ENCODE data around the gene SHE.

SHE gene

GRCh38 chr1:154547105-154547732 is 45.0 kb upstream of the SHE start:
- no peak overlapping the region for H3K9ac ChIP-seq (ENCODE audit: low read depth, low read length, poor library complexity, severe bottlenecking)

DNA sequence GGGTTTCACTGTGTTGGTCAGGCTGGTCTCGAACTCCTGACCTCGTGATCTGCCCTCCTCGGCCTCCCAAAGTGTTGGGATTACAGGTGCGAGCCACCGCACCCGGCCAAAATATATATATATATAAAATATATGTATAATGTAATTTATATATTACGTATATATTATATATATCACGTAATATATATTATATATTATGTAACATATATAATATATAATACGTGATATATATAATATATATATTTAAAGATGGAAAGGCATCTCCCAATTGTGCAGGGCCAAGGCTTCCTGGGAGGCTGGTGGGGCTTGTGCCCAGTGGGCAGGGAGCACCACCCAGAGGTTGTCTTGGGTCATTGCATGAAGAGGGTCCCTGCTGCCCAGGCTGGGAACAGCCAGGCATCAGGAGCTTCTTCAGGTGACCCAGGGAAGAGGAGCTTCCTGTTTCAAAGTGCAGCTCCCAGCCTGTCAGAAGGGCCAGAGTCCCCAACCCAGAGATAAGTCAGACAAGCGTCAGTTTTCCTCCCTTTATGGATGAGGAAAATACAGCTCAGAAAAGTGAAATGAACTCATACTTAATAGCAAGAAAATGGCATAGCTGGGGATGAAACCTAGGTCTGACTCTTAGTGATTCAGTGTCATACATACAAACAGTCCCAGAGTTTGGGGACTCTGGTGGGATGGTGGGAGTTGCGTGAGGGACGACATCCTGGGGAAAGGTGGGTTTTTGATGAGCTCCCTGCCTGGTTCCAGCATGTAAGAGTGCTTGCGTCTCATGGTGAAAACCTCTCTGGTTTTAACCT is 44.3 kb upstream of the SHE start:
- Histone ChIP-seq H3K36me3 (ENCODE audit: insufficient read depth, low read length) (peaks cover 25% of the 10 kb centered on the region; the same call in 1 of the 2 replicates), H2AFZ (ENCODE audit: low read length) (no peak overlapping the region), H3K9me3 (ENCODE audit: insufficient read depth, low read depth, low read length) (no peaks in the 10 kb centered on the region), H3K9ac (ENCODE audit: low read depth, low read length, poor library complexity, severe bottlenecking) (no peak overlapping the region), H3K4me1 (ENCODE audit: insufficient read depth, low read length, poor library complexity, severe bottlenecking) (peaks cover 8% of the 10 kb centered on the region), H3K79me2 (ENCODE audit: insufficient read depth, low read length) (peaks cover 5% of the 10 kb centered on the region; the same call in 1 of the 2 replicates), H3F3A (ENCODE audit: low read depth) (no peaks in the 10 kb centered on the region), H3K9me2 (replicated peaks; ENCODE audit: low read depth, low read length) (no peaks in the 10 kb centered on the region), H3K27me3 (ENCODE audit: insufficient read depth, low read length, poor library complexity, severe bottlenecking) (no peaks in the 10 kb centered on the region), H3K4me2 (ENCODE audit: low read depth, low read length, poor library complexity, severe bottlenecking) (no peak overlapping the region), H4K20me1 (ENCODE audit: insufficient read depth, low read length, poor library complexity, severe bottlenecking) (no peaks in the 10 kb centered on the region), H3K4me3 (ENCODE audit: low read length, poor library complexity, severe bottlenecking) (no peak overlapping the region)
- TF ChIP-seq CTCF (conservative IDR thresholded peaks at IDR 0.05; ENCODE audit: low read length) (peak; percentile 86), EZH2phosphoT487 (IDR thresholded peaks at IDR 0.05; ENCODE audit: borderline replicate concordance) (no peak)

More at GRCh38 chr1:154547105-154547732, 45.0 kb upstream of the SHE start:
- Histone ChIP-seq H3F3A (ENCODE audit: low read depth) (no peaks in the 10 kb centered on the region), H3K4me3 (ENCODE audit: low read length, poor library complexity, severe bottlenecking) (no peak overlapping the region), H2AFZ (ENCODE audit: low read length) (no peak overlapping the region), H3K4me1 (ENCODE audit: insufficient read depth, low read length, poor library complexity, severe bottlenecking) (peaks cover 8% of the 10 kb centered on the region), H3K9me2 (replicated peaks; ENCODE audit: low read depth, low read length) (no peaks in the 10 kb centered on the region), H3K27me3 (ENCODE audit: insufficient read depth, low read length, poor library complexity, severe bottlenecking) (no peaks in the 10 kb centered on the region), H3K4me2 (ENCODE audit: low read depth, low read length, poor library complexity, severe bottlenecking) (no peak overlapping the region), H3K9me3 (ENCODE audit: insufficient read depth, low read depth, low read length) (no peaks in the 10 kb centered on the region), H3K36me3 (ENCODE audit: insufficient read depth, low read length) (peaks cover 33% of the 10 kb centered on the region; the same call in 1 of the 2 replicates), H3K79me2 (ENCODE audit: insufficient read depth, low read length) (peaks cover 5% of the 10 kb centered on the region; the same call in 1 of the 2 replicates), H4K20me1 (ENCODE audit: insufficient read depth, low read length, poor library complexity, severe bottlenecking) (peaks cover 1% of the 10 kb centered on the region)
- no peak for TF ChIP-seq CTCF (conservative IDR thresholded peaks at IDR 0.05; ENCODE audit: low read length)
- TF ChIP-seq EZH2phosphoT487 (IDR thresholded peaks at IDR 0.05; ENCODE audit: borderline replicate concordance) = no peak

GRCh38 chr1:154541231-154541630 is 39.0 kb upstream of the SHE start:
- H3F3A ChIP-seq (ENCODE audit: low read depth) = no peaks in the 10 kb centered on the region
- H3K4me3 ChIP-seq (ENCODE audit: low read length, poor library complexity, severe bottlenecking) = no peak overlapping the region
- no peaks in the 10 kb centered on the region for H3K27me3 ChIP-seq (ENCODE audit: insufficient read depth, low read length, poor library complexity, severe bottlenecking)
- no peaks in the 10 kb centered on the region for H3K9me3 ChIP-seq (ENCODE audit: insufficient read depth, low read depth, low read length)
- no peaks in the 10 kb centered on the region for H4K20me1 ChIP-seq (ENCODE audit: insufficient read depth, low read length, poor library complexity, severe bottlenecking)
- no peak overlapping the region for H3K9ac ChIP-seq (ENCODE audit: low read depth, low read length, poor library complexity, severe bottlenecking)
- H2AFZ ChIP-seq (ENCODE audit: low read length) = no peak overlapping the region
- no peaks in the 10 kb centered on the region for H3K79me2 ChIP-seq (ENCODE audit: insufficient read depth, low read length)
- H3K4me2 ChIP-seq (ENCODE audit: low read depth, low read length, poor library complexity, severe bottlenecking) = no peak overlapping the region
- H3K36me3 ChIP-seq (ENCODE audit: insufficient read depth, low read length) = no peaks in the 10 kb centered on the region
- no peaks in the 10 kb centered on the region for H3K9me2 ChIP-seq (replicated peaks; ENCODE audit: low read depth, low read length)
- TF ChIP-seq CTCF (conservative IDR thresholded peaks at IDR 0.05; ENCODE audit: low read length) (no peak), EZH2phosphoT487 (IDR thresholded peaks at IDR 0.05; ENCODE audit: borderline replicate concordance) (no peak)
- H3K4me1 ChIP-seq (ENCODE audit: insufficient read depth, low read length, poor library complexity, severe bottlenecking) = no peaks in the 10 kb centered on the region

Data from Loucy (cell line).